CD4-positive, alpha-beta T cell treated with Interleukin-2 at 100 ng/mL for 4 hours (primary cell): ENCODE data around the gene MYO18B.

Source experiments
- DNase-seq: peaks from one replicate; pipeline ENCODE4 v3.0.0-alpha.2; 2020; ENCODE audit warnings: low spot score

The MYO18B gene

GRCh38 chr22:26053737-26054316 lies 311.8 kb downstream of the MYO18B start:
- no peak for DNase-seq

GRCh38 chr22:26054841-26055605 lies 313.0 kb downstream of the MYO18B start:
- no peak for DNase-seq

GRCh38 chr22:26055693-26056092 lies 313.7 kb downstream of the MYO18B start:
- DNase-seq: no peak

GRCh38 chr22:26056455-26057200 lies 314.6 kb downstream of the MYO18B start:
- no peak for DNase-seq

GRCh38 chr22:26057731-26058130 lies 315.7 kb downstream of the MYO18B start:
- DNase-seq: no peak

- no peak for DNase-seq
Observed at GRCh38 chr22:26064048-26064447, 322.1 kb downstream of the MYO18B start.

GRCh38 chr22:26065847-26066246 lies 323.9 kb downstream of the MYO18B start:
- DNase-seq: no peak

- DNase-seq: no peak
Observed at GRCh38 chr22:26066534-26066933, 324.5 kb downstream of the MYO18B start.

GRCh38 chr22:26068571-26068970 lies 326.6 kb downstream of the MYO18B start:
- DNase-seq: no peak

- DNase-seq: no peak
Observed at GRCh38 chr22:26072621-26073020, 330.6 kb downstream of the MYO18B start.

GRCh38 chr22:26075251-26075650 lies 333.3 kb downstream of the MYO18B start:
- no peak for DNase-seq

- no peak for DNase-seq
Observed at GRCh38 chr22:26079009-26079408, 337.0 kb downstream of the MYO18B start.
